T-helper 1 cell treated with Interleukin-12 subunit alpha and Interleukin-12 subunit beta and Interleukin-4 antibody, amounts not matched to agents 30 μg/mL and 1 μg/mL, for 36 hours (primary cell): ENCODE measurements around the gene GABRD.

Experiments
- H3K27ac Mint-ChIP-seq: one replicate; pipeline ENCODE4 v1.8.0; 2021; ENCODE audit warnings: mild to moderate bottlenecking, mixed read lengths
- H3K27me3 Mint-ChIP-seq: one replicate; pipeline ENCODE4 v1.8.0; 2021; ENCODE audit warnings: low read depth, mixed read lengths
- H3K36me3 Mint-ChIP-seq: one replicate; pipeline ENCODE4 v1.8.0; 2021; ENCODE audit warnings: low read depth, mixed read lengths
- H3K4me1 Mint-ChIP-seq: one replicate; pipeline ENCODE4 v1.8.0; 2021; ENCODE audit warnings: low read depth, mixed read lengths
- H3K4me3 Mint-ChIP-seq: one replicate; pipeline ENCODE4 v1.8.0; 2021; ENCODE audit warnings: mild to moderate bottlenecking, moderate library complexity, mixed read lengths
- H3K9me3 Mint-ChIP-seq: one replicate; pipeline ENCODE4 v1.8.0; 2021; ENCODE audit warnings: mixed read lengths

The GABRD gene

GRCh38 chr1:2046953-2047748, 28.0 kb downstream of the GABRD start:
- Mint-ChIP-seq H3K4me1 (peaks cover 12% of the 10 kb centered on the region), H3K27me3 (peaks cover 42% of the 10 kb centered on the region), H3K36me3 (peaks cover 2% of the 10 kb centered on the region), H3K27ac (no peak overlapping the region), H3K9me3 (no peaks in the 10 kb centered on the region), H3K4me3 (no peak overlapping the region)

GRCh38 chr1:2047749-2048729, 28.9 kb downstream of the GABRD start:
- Mint-ChIP-seq H3K36me3 (peaks cover 2% of the 10 kb centered on the region), H3K4me1 (peaks cover 12% of the 10 kb centered on the region), H3K27me3 (peaks cover 50% of the 10 kb centered on the region), H3K9me3 (no peaks in the 10 kb centered on the region), H3K27ac (no peak overlapping the region), H3K4me3 (peak overlapping the region; percentile 58)

- Mint-ChIP-seq H3K4me3 (peak overlapping the region; percentile 78), H3K9me3 (no peaks in the 10 kb centered on the region), H3K4me1 (peaks cover 10% of the 10 kb centered on the region), H3K27me3 (peaks cover 46% of the 10 kb centered on the region), H3K27ac (peak overlapping the region; percentile 49), H3K36me3 (peaks cover 2% of the 10 kb centered on the region)
These were observed 30.1 kb downstream of the GABRD start for GRCh38 chr1:2049225-2049717.

GRCh38 chr1:2049718-2050431, 30.7 kb downstream of the GABRD start, which contains the start of gene PRKCZ:
TSS of gene PRKCZ (plus strand) at chr1:2050411. CDS start at chr1:2050631, 220 bp downstream.
- no peaks in the 10 kb centered on the region for H3K9me3 Mint-ChIP-seq
- H3K27me3 Mint-ChIP-seq, result peaks cover 46% of the 10 kb centered on the region
- H3K4me1 Mint-ChIP-seq, result peaks cover 10% of the 10 kb centered on the region
- H3K4me3 Mint-ChIP-seq, result peak within 1 kb of the TSS; percentile 78
- no peak within 1 kb of the TSS for H3K27ac Mint-ChIP-seq
- H3K36me3 Mint-ChIP-seq, result peaks cover 2% of the 10 kb centered on the region

GRCh38 chr1:2050461-2050792, 31.3 kb downstream of the GABRD start:
- H3K36me3 Mint-ChIP-seq, result peaks cover 2% of the 10 kb centered on the region
- peaks cover 45% of the 10 kb centered on the region for H3K27me3 Mint-ChIP-seq
- no peak overlapping the region for H3K4me3 Mint-ChIP-seq
- no peak overlapping the region for H3K27ac Mint-ChIP-seq
- H3K9me3 Mint-ChIP-seq, result no peaks in the 10 kb centered on the region
- peaks cover 10% of the 10 kb centered on the region for H3K4me1 Mint-ChIP-seq

GRCh38 chr1:2050793-2051682, 31.9 kb downstream of the GABRD start:
- H3K4me3 Mint-ChIP-seq, result peak overlapping the region; percentile 48
- H3K9me3 Mint-ChIP-seq, result no peaks in the 10 kb centered on the region
- H3K27me3 Mint-ChIP-seq, result peaks cover 38% of the 10 kb centered on the region
- peaks cover 2% of the 10 kb centered on the region for H3K36me3 Mint-ChIP-seq
- H3K4me1 Mint-ChIP-seq, result peaks cover 10% of the 10 kb centered on the region
- no peak overlapping the region for H3K27ac Mint-ChIP-seq

- no peak overlapping the region for H3K4me3 Mint-ChIP-seq
- H3K9me3 Mint-ChIP-seq, result no peaks in the 10 kb centered on the region
- peaks cover 2% of the 10 kb centered on the region for H3K36me3 Mint-ChIP-seq
- H3K4me1 Mint-ChIP-seq, result peaks cover 10% of the 10 kb centered on the region
- peaks cover 29% of the 10 kb centered on the region for H3K27me3 Mint-ChIP-seq
- H3K27ac Mint-ChIP-seq, result no peak overlapping the region
These were observed 33.0 kb downstream of the GABRD start for GRCh38 chr1:2052054-2052679.

GRCh38 chr1:2052756-2053155, 33.6 kb downstream of the GABRD start:
- no peak overlapping the region for H3K27ac Mint-ChIP-seq
- no peak overlapping the region for H3K4me3 Mint-ChIP-seq
- no peaks in the 10 kb centered on the region for H3K9me3 Mint-ChIP-seq
- peaks cover 2% of the 10 kb centered on the region for H3K36me3 Mint-ChIP-seq
- peaks cover 10% of the 10 kb centered on the region for H3K4me1 Mint-ChIP-seq
- peaks cover 29% of the 10 kb centered on the region for H3K27me3 Mint-ChIP-seq

- Mint-ChIP-seq H3K9me3 (no peaks in the 10 kb centered on the region), H3K27ac (no peak overlapping the region), H3K4me3 (no peak overlapping the region), H3K4me1 (peaks cover 10% of the 10 kb centered on the region), H3K36me3 (peaks cover 2% of the 10 kb centered on the region), H3K27me3 (peaks cover 27% of the 10 kb centered on the region)
These were observed 34.1 kb downstream of the GABRD start for GRCh38 chr1:2053217-2053616.

- Mint-ChIP-seq H3K4me1 (peaks cover 6% of the 10 kb centered on the region), H3K27ac (peak overlapping the region; percentile 49), H3K9me3 (no peaks in the 10 kb centered on the region), H3K36me3 (peaks cover 2% of the 10 kb centered on the region), H3K27me3 (peaks cover 20% of the 10 kb centered on the region), H3K4me3 (no peak overlapping the region)
These were observed 34.7 kb downstream of the GABRD start for GRCh38 chr1:2053784-2054376.

- H3K9me3 Mint-ChIP-seq, result no peaks in the 10 kb centered on the region
- peaks cover 13% of the 10 kb centered on the region for H3K27me3 Mint-ChIP-seq
- H3K27ac Mint-ChIP-seq, result no peak overlapping the region
- no peaks in the 10 kb centered on the region for H3K4me1 Mint-ChIP-seq
- H3K36me3 Mint-ChIP-seq, result no peaks in the 10 kb centered on the region
- no peak overlapping the region for H3K4me3 Mint-ChIP-seq
These were observed 35.4 kb downstream of the GABRD start for GRCh38 chr1:2054560-2054959.

- H3K27ac Mint-ChIP-seq, result no peak overlapping the region
- H3K36me3 Mint-ChIP-seq, result no peaks in the 10 kb centered on the region
- H3K4me1 Mint-ChIP-seq, result no peaks in the 10 kb centered on the region
- peaks cover 11% of the 10 kb centered on the region for H3K27me3 Mint-ChIP-seq
- no peaks in the 10 kb centered on the region for H3K9me3 Mint-ChIP-seq
- no peak overlapping the region for H3K4me3 Mint-ChIP-seq
These were observed 36.9 kb downstream of the GABRD start for GRCh38 chr1:2055911-2056575.
